HK-2 (cell line): ENCODE measurements around the gene EFCAB14.
"Not testable (repeated sequence)": the region's sequence is repeated elsewhere in the genome, so short reads cannot be mapped to it uniquely, and the experiment has no call there.

Source experiments
- DNase-seq: peaks from one replicate; pipeline ENCODE4 v3.0.0-alpha.2; 2018; ENCODE audit not compliant: unreplicated experiment

EFCAB14 gene

GRCh38 chr1:46718727-46719622, at the start of gene EFCAB14:
TSS of gene EFCAB14 (minus strand) at chr1:46719114. CDS start at chr1:46718087, 1,027 bp downstream.
- peak; percentile 97 for DNase-seq

- DNase-seq = no peak
Observed at GRCh38 chr1:46768445-46768844, 49.5 kb upstream of the EFCAB14 start.

- no peak for DNase-seq
Observed at GRCh38 chr1:46767649-46768282, 48.9 kb upstream of the EFCAB14 start.

- DNase-seq = no peak
Observed at GRCh38 chr1:46764402-46764801, 45.5 kb upstream of the EFCAB14 start.

GRCh38 chr1:46761740-46762139, 42.8 kb upstream of the EFCAB14 start:
- no peak for DNase-seq

GRCh38 chr1:46760558-46761166, 41.7 kb upstream of the EFCAB14 start:
- no peak for DNase-seq

GRCh38 chr1:46757956-46758528, 39.1 kb upstream of the EFCAB14 start:
- DNase-seq = no peak

- DNase-seq = no peak
Observed at GRCh38 chr1:46757247-46757955, 38.5 kb upstream of the EFCAB14 start.

- peak; percentile 6 for DNase-seq
Observed at GRCh38 chr1:46755121-46755520, 36.2 kb upstream of the EFCAB14 start.

GRCh38 chr1:46754707-46755106, 35.8 kb upstream of the EFCAB14 start:
- DNase-seq = not testable (repeated sequence)

GRCh38 chr1:46753985-46754384, 35.1 kb upstream of the EFCAB14 start:
- no peak for DNase-seq

GRCh38 chr1:46749921-46750404, 31.0 kb upstream of the EFCAB14 start:
- no peak for DNase-seq

GRCh38 chr1:46749404-46749803, 30.5 kb upstream of the EFCAB14 start:
- DNase-seq = no peak

- DNase-seq = peak; percentile 27
Observed at GRCh38 chr1:46747683-46748288, 28.9 kb upstream of the EFCAB14 start.

GRCh38 chr1:46742069-46742468, 23.2 kb upstream of the EFCAB14 start:
- DNase-seq = no peak

- peak; percentile 40 for DNase-seq
Observed at GRCh38 chr1:46735708-46736324, 16.9 kb upstream of the EFCAB14 start.

- DNase-seq = not testable (repeated sequence)
Observed at GRCh38 chr1:46728327-46728873, 9.5 kb upstream of the EFCAB14 start.

GRCh38 chr1:46725736-46726108, 6.8 kb upstream of the EFCAB14 start:
- no peak for DNase-seq

GRCh38 chr1:46724991-46725735, 6.2 kb upstream of the EFCAB14 start:
- DNase-seq = peak; percentile 57

GRCh38 chr1:46723901-46724300, 5.0 kb upstream of the EFCAB14 start:
- no peak for DNase-seq
